CD4-positive, alpha-beta T cell treated with Interleukin-4 for 4 hours (primary cell): ENCODE data around the gene COMMD1.
"Not testable (repeated sequence)": the region's sequence is repeated elsewhere in the genome, so short reads cannot be mapped to it uniquely, and the experiment has no call there.

ENCODE experiments used
- DNase-seq: peaks from one replicate; pipeline ENCODE4 v3.0.0-alpha.2; 2020

The COMMD1 gene

DNA sequence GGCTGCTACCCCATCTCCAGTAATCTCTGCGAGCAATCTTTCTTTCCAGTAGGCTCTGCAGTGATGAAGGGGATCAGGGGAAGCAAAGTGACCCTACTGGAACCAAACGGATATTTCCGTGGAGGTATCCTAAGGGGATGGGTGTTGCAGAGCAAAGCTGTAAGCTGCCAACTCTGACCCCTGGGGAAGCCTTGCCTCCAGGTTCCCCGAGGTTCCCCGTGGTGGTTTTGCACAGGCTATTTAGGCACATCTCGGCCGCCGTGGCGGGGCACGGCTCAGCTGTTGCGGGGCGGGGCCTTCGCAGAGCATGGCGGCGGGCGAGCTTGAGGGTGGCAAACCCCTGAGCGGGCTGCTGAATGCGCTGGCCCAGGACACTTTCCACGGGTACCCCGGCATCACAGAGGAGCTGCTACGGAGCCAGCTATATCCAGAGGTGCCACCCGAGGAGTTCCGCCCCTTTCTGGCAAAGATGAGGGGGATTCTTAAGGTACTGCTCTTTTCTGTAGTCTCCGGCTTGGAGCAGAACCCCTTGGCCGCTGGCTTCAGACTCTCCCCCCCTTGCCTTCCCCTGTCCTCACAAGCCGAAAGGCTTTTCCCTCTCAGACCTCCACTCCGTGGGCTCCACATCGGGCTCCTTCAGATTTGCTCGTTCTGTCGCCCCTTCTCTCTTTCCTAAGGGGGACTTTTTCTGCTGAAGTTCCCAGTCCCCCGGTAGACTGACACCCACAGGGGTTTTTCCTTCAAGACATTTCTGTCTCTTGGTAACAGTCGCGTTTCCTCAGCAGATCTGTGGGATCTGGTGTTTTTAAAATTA, at the start of gene COMMD1:
TSS of gene COMMD1 (plus strand) at position 303 of the 814 bp plus-strand sequence. CDS start at position 308, 5 bp downstream.
- peak; percentile 82 for DNase-seq

DNA sequence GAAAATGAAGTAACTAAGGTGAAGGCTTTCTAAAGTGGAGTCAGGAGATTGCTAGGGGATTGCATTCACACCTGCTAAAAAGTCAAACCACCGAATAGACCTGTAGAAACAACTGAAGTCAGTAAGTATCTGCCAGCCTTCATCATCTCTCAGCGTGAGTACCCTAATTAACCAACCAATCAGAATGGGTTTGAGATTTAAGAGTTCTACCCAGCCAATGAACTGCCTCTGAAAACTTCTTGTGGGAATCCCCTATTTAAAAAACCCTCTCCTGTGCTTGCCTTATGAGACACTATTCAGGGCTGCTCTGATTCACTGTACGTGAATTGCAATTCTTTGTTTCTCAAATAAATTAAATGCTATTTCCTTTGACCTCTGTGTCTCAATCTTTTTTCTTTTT, 48.2 kb upstream of the COMMD1 start:
- DNase-seq: peak; percentile 6

- no peak for DNase-seq
Observed at GRCh38 chr2:61862085-61862484, 43.4 kb upstream of the COMMD1 start.

- DNase-seq: not testable (repeated sequence)
Observed at GRCh38 chr2:61866482-61867089, 38.9 kb upstream of the COMMD1 start.

DNA sequence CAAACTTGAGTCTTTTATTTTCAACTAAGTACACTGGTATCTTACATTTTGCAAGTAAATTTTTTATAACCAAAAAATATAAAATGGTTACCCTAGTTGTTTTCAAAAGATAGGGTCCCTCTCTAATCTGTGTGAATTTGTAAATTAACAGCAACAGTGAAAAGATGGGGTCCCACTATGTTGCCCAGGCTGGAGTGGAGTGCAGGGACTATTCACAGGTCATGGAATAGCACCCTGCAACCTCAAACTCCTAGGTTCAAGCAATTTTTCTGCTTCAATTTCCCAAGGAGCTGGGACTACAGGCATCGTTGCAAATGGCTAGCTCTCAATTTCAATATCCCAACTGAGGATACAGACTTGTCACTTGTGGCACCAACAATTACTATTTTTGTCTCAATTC, 29.1 kb upstream of the COMMD1 start:
- DNase-seq: no peak

DNA sequence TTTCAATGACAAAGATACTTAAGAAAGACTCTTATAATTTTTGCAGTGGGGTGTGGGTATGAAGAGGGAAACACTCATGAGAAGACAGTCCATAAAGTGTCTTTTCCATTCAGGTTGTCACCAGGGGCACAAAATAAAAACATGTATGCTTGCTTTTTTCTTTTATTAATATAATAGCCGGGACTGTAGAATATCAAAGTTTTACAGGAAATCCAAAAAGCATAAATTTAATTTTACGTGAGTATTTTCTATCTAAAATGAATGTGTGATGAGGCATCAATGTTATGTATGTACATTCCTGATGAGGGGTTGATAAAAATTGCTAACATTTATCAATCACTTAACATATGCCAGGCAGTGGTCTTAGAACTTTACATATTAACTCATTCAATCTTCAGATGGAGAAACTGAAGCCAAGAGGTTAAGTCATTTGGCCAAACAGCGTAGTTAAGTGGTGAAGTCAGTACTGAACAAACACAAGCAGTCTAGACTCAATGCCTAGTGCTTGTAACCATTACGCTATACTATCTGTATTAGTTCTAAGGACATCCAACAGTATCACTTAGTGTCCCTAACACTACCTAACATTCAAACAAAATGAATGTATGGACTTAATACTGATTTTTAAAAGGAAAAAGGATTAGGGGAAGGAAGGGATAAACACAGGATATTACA, 27.8 kb upstream of the COMMD1 start:
- no peak for DNase-seq

- DNase-seq: no peak
Observed at GRCh38 chr2:61878761-61879160, 26.7 kb upstream of the COMMD1 start.

DNA sequence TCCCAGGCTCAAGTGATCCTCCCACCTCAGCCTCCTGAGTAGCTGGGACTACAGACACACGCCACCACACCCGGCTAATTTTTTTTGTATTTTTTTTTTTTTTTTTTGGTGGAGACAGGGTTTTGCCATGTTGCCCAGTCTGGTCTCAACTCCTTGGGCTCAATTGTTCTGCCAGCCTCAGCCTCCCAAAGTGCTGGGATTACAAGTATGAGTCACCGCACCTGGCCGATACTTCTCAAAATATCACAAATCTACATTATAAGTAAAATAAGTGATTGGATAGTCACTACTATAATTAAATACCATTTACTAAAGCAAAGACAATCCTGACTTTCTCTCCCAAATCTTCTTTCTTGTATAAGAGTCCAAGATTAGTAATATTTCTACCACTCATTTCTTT, 26.1 kb upstream of the COMMD1 start:
- DNase-seq: not testable (repeated sequence)

DNA sequence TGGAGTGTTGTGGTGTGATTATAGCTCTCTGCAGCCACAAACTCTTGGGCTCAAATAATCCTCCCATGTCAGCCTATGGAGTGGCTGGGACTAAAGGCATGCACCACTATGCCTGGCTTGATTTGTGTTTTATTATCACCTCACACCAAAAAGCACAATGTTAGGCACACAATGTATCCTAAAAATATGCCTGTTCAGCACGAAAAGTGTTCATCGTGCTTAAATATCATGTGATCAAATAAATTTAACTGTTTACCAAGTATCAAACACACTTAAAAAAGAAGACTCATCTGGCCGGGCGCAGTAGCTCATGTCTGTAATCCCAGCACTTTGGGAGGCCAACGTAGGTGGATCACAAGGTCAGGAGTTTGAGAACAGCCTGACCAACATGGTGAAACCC, 22.6 kb upstream of the COMMD1 start:
- DNase-seq: no peak

DNA sequence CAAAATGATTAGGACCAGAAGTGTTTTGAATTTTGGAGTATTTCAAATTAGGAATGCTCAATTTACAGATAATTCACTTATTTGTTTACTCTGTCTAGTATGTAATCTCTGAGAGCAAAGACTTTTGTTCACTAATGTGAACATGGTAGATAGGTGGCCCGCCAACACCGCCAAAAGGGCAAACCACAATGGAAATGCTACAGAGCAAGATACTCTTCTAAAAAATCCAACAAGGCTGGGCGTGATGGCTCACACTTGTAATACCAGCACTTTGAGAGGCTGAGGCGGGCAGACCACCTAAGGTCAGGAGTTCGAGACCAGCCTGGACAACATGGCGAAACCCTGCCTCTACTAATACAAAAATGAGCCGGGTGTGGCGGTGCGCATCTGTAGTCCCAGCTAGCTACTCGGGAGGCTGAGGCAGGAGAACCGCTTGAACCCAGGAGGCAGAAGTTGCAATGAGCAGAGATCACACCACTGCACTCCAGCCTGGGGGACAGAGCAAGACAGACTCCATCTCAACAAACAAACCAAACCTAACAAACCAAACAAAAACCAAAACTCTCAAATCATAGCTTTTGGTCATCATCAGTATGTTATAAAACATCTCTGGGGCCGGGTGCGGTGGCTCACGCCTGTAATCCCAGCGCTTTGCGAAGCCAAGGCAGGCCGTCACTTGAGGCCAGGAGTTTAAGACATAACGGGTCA, 19.4 kb upstream of the COMMD1 start:
- DNase-seq: no peak

DNA sequence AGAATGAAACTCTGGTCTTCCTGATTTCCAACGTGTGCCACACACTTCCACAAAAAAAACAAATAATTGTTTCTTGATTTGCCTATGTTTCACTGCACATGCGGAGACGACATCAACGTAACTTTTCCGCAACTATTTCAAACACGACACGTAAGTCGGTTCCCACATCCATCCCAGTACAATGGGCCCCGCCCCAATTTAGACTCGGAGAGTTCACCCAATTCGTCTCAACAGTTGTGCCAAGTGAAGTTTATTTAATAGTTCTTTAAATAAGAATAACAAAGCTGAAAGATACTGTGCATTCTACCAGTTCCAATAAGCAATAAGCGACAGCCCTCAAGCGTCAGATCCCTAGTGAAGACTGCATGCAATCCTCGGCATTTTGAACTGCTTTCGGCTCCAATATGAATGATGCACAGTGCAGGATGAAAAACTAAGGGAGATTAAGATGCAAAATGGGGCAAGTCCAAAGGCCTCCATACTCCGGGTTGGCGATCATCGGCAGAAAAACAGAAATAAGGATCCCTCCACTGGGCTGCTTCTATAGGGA, 17.7 kb upstream of the COMMD1 start:
- DNase-seq: peak; percentile 17

- peak; percentile 89 for DNase-seq
Observed at GRCh38 chr2:61888267-61889055, 17.0 kb upstream of the COMMD1 start, which contains the start of gene CCT4. CCT4 (minus strand) TSS chr2:61888656; CDS start chr2:61888507, 149 bp downstream.

- peak; percentile 24 for DNase-seq
Observed at GRCh38 chr2:61898810-61899209, 6.7 kb upstream of the COMMD1 start.

- no peak for DNase-seq
Observed at GRCh38 chr2:61900281-61900680, 5.2 kb upstream of the COMMD1 start.

- DNase-seq: no peak
Observed at GRCh38 chr2:61906186-61906470, 654 bp downstream of the COMMD1 start.

DNA sequence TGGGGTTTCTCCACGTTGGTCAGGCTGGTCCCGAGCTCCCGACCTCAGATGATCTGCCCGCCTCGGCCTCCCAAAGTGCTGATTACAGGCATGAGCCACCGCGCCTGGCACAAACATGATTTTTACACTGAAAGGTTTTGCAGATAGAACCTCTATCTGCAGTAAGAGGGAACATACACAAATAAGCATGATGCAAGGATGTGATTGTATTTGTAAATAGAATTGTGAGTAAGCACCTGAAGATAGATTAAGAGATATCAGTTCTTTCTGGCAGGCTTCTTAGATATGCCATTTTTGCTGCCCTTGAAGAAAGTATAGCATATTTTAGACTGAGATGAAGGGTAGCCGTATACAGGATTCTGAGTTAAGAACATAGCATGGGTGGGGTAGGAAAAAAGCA, 3.6 kb downstream of the COMMD1 start:
- no peak for DNase-seq

DNA sequence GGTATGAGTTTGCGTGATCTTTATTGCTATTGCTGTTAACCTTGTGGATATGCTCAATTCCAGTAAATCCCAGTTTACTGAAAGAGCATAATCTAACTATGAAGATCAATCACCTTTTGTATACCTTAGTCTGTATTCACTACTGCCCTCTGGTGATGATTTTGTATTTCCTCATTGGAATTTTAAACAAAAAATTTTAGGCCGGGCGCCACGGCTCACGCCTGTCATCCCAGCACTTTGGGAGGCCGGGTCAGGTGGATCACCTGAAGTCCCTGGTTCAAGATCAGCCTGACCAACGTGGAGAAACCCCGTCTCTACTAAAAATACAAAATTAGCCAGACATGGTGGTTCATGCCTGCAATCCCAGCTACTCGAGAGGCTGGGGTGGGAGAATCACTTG, 5.1 kb downstream of the COMMD1 start:
- no peak for DNase-seq

- no peak for DNase-seq
Observed at GRCh38 chr2:61911510-61911909, 6.0 kb downstream of the COMMD1 start.

DNA sequence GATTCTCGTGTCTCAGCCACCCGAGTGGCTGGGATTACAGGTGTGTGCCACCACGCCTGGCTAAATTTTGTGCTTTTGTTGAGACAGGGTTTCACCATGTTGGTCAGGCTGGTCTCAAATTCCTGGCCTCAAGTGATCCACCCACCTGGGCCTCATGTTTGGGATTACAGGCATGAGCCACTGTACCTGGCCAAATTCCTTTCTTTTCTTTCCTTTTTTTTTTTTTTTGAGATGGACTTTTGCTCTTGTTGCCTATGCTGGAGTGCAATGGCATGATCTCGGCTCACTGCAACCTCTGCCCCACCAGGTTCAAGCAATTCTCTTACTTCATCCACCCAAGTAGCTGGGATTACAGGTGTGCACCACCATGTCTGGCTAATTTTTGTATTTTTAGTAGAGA, 9.3 kb downstream of the COMMD1 start:
- not testable (repeated sequence) for DNase-seq

GRCh38 chr2:61920548-61920947, 15.1 kb downstream of the COMMD1 start:
- DNase-seq: no peak

DNA sequence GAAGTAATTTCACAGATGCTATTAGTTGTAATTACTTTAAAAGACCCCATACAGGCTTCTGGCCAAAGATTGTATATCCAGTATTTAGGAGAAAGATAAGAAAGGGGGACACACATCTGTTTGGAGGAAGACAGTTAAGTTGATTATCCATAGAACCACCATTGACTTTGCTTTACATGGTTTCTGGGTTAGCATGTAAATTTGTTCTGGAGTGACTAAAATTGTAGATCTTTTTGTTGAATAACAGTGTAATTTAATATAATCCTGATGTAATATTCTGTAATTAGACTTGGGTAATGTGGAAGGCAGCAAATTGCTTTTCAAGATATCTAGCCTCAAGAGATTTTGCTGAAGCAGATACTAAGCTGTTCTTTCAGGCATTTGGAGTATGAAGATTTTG, 17.2 kb downstream of the COMMD1 start:
- no peak for DNase-seq
